Medulla oblongata (tissue), 1 donor: ENCODE results near the gene FOXB2.
"Not testable (repeated sequence)": the region's sequence is repeated elsewhere in the genome, so short reads cannot be mapped to it uniquely, and the experiment has no call there.

Experiments
- DNase-seq: peaks from one replicate; pipeline ENCODE4 v3.0.0-alpha.2; 2015; ENCODE audit errors: extremely low spot score

FOXB2 gene

GRCh38 chr9:77019236-77019925, at the start of gene FOXB2:
TSS of gene FOXB2 (plus strand) at chr9:77019655. CDS start at chr9:77019655, 0 bp downstream.
- DNase-seq = no peak

- DNase-seq = no peak
These were observed 49.7 kb upstream of the FOXB2 start for GRCh38 chr9:76969716-76970115.

- DNase-seq = not testable (repeated sequence)
These were observed 40.6 kb upstream of the FOXB2 start for GRCh38 chr9:76978831-76979230.

- no peak for DNase-seq
These were observed 38.9 kb upstream of the FOXB2 start for GRCh38 chr9:76980566-76980965.

GRCh38 chr9:76984486-76984885, 35.0 kb upstream of the FOXB2 start:
- no peak for DNase-seq

- no peak for DNase-seq
These were observed 33.9 kb upstream of the FOXB2 start for GRCh38 chr9:76985581-76985980.

GRCh38 chr9:76987594-76988200, 31.8 kb upstream of the FOXB2 start:
- DNase-seq = peak; percentile 87

- no peak for DNase-seq
These were observed 30.5 kb upstream of the FOXB2 start for GRCh38 chr9:76988941-76989340.

- peak; percentile 50 for DNase-seq
These were observed 30.0 kb upstream of the FOXB2 start for GRCh38 chr9:76989501-76989900.

GRCh38 chr9:76996700-76997099, 22.8 kb upstream of the FOXB2 start:
- peak; percentile 45 for DNase-seq

GRCh38 chr9:76999261-76999660, 20.2 kb upstream of the FOXB2 start:
- no peak for DNase-seq

GRCh38 chr9:77000330-77000729, 19.1 kb upstream of the FOXB2 start:
- no peak for DNase-seq

GRCh38 chr9:77003366-77003765, 16.1 kb upstream of the FOXB2 start:
- no peak for DNase-seq

- DNase-seq = no peak
These were observed 14.2 kb upstream of the FOXB2 start for GRCh38 chr9:77005216-77005615.

GRCh38 chr9:77010527-77010926, 8.9 kb upstream of the FOXB2 start:
- no peak for DNase-seq

- peak; percentile 39 for DNase-seq
These were observed 7.3 kb upstream of the FOXB2 start for GRCh38 chr9:77011973-77012821.

- DNase-seq = no peak
These were observed 6.1 kb upstream of the FOXB2 start for GRCh38 chr9:77013206-77013931.

GRCh38 chr9:77013932-77014596, 5.4 kb upstream of the FOXB2 start:
- no peak for DNase-seq

- DNase-seq = no peak
These were observed 4.7 kb upstream of the FOXB2 start for GRCh38 chr9:77014597-77015263.

- no peak for DNase-seq
These were observed 4.0 kb upstream of the FOXB2 start for GRCh38 chr9:77015327-77016048.
